Smooth muscle cell (in vitro differentiated cells): ENCODE measurements around the gene PVALEF. TPM values are rescaled to one million over a fixed set of nuclear protein-coding genes. Genes with fewer than 3 reads are reported as not detected.

Experiments
- DNase-seq: peaks from one replicate; lab custom pipeline; 2025; ENCODE audit not compliant: unreplicated experiment; lab: John Stamatoyannopoulos, UW
- H2AFZ ChIP-seq: fragments of 200-600 bp; sonication (generic); 2 replicates; pipeline ENCODE4 v1.6.0; 2016; ENCODE audit warnings: antibody characterized with exemption, low read depth, mild to moderate bottlenecking
- H3F3A ChIP-seq: fragments of 200-600 bp; sonication (generic); 2 replicates; pipeline ENCODE4 v1.6.0; 2017; ENCODE audit warnings: antibody characterized with exemption, low read depth
- H3K27ac ChIP-seq: fragments of 200-600 bp; sonication (generic); 2 replicates; pipeline ENCODE4 v1.5.1; 2016; ENCODE audit warnings: low read depth, mild to moderate bottlenecking
- H3K27me3 ChIP-seq: fragments of 200-600 bp; sonication (generic); 2 replicates; pipeline ENCODE4 v1.6.1; 2016; ENCODE audit warnings: low read depth, mild to moderate bottlenecking
- H3K36me3 ChIP-seq: fragments of 200-600 bp; sonication (generic); 2 replicates; pipeline ENCODE4 v1.5.1; 2016; ENCODE audit warnings: low read depth
- H3K4me1 ChIP-seq: fragments of 200-600 bp; sonication (generic); 2 replicates; pipeline ENCODE4 v1.5.1; 2016; ENCODE audit warnings: low read depth
- H3K4me2 ChIP-seq: fragments of 200-600 bp; sonication (generic); 2 replicates; pipeline ENCODE4 v1.6.0; 2016; ENCODE audit warnings: mild to moderate bottlenecking
- H3K4me3 ChIP-seq: fragments of 200-600 bp; sonication (generic); 2 replicates; pipeline ENCODE4 v1.5.1; 2016; ENCODE audit warnings: mild to moderate bottlenecking
- H3K79me2 ChIP-seq: fragments of 200-600 bp; sonication (generic); 2 replicates; pipeline ENCODE4 v1.6.0; 2016; ENCODE audit warnings: low read depth, mild to moderate bottlenecking
- H3K9ac ChIP-seq: fragments of 200-600 bp; sonication (generic); 2 replicates; pipeline ENCODE4 v1.6.0; 2016; ENCODE audit warnings: low read depth
- H3K9me3 ChIP-seq: fragments of 200-600 bp; sonication (generic); replicated peaks from 2 replicates; pipeline ENCODE4 v1.5.1; 2016; ENCODE audit warnings: low read depth
- H4K20me1 ChIP-seq: fragments of 200-600 bp; sonication (generic); 2 replicates; pipeline ENCODE4 v1.6.0; 2016; ENCODE audit warnings: low read depth
- CTCF ChIP-seq: fragments of 200-600 bp; sonication (generic); IDR thresholded peaks from 2 replicates; pipeline ENCODE4 v1.5.1; 2017; ENCODE audit warnings: borderline replicate concordance, mild to moderate bottlenecking, antibody characterized with exemption; ENCODE audit not compliant: insufficient read depth, poor library complexity, severe bottlenecking
- WGBS: methylation state at CpG from one replicate; pipeline ENCODE4 v1.1.7; 2016; ENCODE audit warnings: low lambda C conversion rate; 5-methylcytosine and 5-hydroxymethylcytosine counted together
- polyA plus RNA-seq: library from polyadenylated mRNA; unstranded; fragments of >200 nt; fragmentation: Nextera tagmentation; extraction: Ambion mirVana; gene quantifications from 2 replicates; pipeline ENCODE4 v1.2.1, GENCODE V29; 2016
- total RNA-seq: library from RNA; depleted of rRNA; stranded (reverse); fragments of >200 nt; gene quantifications from 2 replicates; pipeline ENCODE4 v1.2.3, GENCODE V29; 2014

PVALEF gene
- total and polyA plus RNA-seq, 2 experiments from 2014 or later, result not detected

GRCh38 chr17:81198826-81199481 is 33.6 kb downstream of the PVALEF start:
- no peak for TF ChIP-seq CTCF
- no peak overlapping the region for H3K27ac ChIP-seq
- no peak overlapping the region for H3K4me2 ChIP-seq
- no peaks in the 10 kb centered on the region for H3F3A ChIP-seq
- H3K9me3 ChIP-seq, result no peaks in the 10 kb centered on the region
- no peaks in the 10 kb centered on the region for H3K4me1 ChIP-seq
- H3K27me3 ChIP-seq, result no peaks in the 10 kb centered on the region
- no peak for DNase-seq
- H4K20me1 ChIP-seq, result no peaks in the 10 kb centered on the region
- H3K9ac ChIP-seq, result no peak overlapping the region
- H3K79me2 ChIP-seq, result no peaks in the 10 kb centered on the region
- 95% methylated on average over 22 of the region's 22 CpGs for WGBS
- H3K4me3 ChIP-seq, result no peak overlapping the region
- H3K36me3 ChIP-seq, result no peaks in the 10 kb centered on the region
- H2AFZ ChIP-seq, result no peak overlapping the region

DNA sequence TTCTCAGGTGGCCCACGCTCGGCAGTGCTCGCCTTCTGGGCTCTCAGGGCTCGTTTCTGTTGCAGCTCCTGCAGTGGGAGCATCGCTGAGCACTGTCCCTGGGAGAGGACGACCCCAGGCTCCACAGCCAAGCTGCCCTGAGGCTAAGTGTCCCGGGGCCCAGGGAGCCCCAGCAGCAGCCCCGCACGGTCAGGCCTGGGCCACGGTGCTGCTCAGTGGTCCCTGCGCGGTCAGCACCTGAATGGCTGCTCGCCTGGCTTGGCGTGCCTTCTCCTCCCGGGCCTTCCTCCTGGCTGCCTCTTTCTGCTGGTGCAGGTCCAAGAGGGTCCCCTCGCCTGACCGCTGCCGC is 34.1 kb downstream of the PVALEF start:
- no peak for TF ChIP-seq CTCF
- no peaks in the 10 kb centered on the region for H3K4me1 ChIP-seq
- 94% methylated on average over 17 of the region's 18 CpGs for WGBS

GRCh38 chr17:81200201-81200600 is 34.9 kb downstream of the PVALEF start:
- no peaks in the 10 kb centered on the region for H3K4me1 ChIP-seq
- 98% methylated on average over 17 of the region's 18 CpGs for WGBS
- no peak overlapping the region for H3K27ac ChIP-seq
- no peaks in the 10 kb centered on the region for H4K20me1 ChIP-seq
- no peaks in the 10 kb centered on the region for H3F3A ChIP-seq
- H3K27me3 ChIP-seq, result no peaks in the 10 kb centered on the region
- H2AFZ ChIP-seq, result no peak overlapping the region
- H3K36me3 ChIP-seq, result no peaks in the 10 kb centered on the region
- H3K9me3 ChIP-seq, result no peaks in the 10 kb centered on the region
- DNase-seq, result no peak
- TF ChIP-seq CTCF, result no peak
- no peaks in the 10 kb centered on the region for H3K79me2 ChIP-seq
- no peak overlapping the region for H3K4me2 ChIP-seq
- no peak overlapping the region for H3K4me3 ChIP-seq
- H3K9ac ChIP-seq, result no peak overlapping the region

More for the DNA sequence above, 34.1 kb downstream of the PVALEF start:
- no peak for DNase-seq
- Histone ChIP-seq H3K36me3 (no peaks in the 10 kb centered on the region), H3K9me3 (no peaks in the 10 kb centered on the region), H4K20me1 (no peaks in the 10 kb centered on the region), H3K4me2 (no peak overlapping the region), H3K4me3 (no peak overlapping the region), H3K27me3 (no peaks in the 10 kb centered on the region), H3K9ac (no peak overlapping the region), H2AFZ (no peak overlapping the region), H3K79me2 (no peaks in the 10 kb centered on the region), H3K27ac (no peak overlapping the region), H3F3A (no peaks in the 10 kb centered on the region)
